ENCODE data around the gene BCL10. TPM values are rescaled to one million over a fixed set of nuclear protein-coding genes. Genes with fewer than 3 reads are reported as not detected.

The BCL10 gene
- total RNA-seq, 1 experiment from 2014 or later, result 33.8 TPM

DNA sequence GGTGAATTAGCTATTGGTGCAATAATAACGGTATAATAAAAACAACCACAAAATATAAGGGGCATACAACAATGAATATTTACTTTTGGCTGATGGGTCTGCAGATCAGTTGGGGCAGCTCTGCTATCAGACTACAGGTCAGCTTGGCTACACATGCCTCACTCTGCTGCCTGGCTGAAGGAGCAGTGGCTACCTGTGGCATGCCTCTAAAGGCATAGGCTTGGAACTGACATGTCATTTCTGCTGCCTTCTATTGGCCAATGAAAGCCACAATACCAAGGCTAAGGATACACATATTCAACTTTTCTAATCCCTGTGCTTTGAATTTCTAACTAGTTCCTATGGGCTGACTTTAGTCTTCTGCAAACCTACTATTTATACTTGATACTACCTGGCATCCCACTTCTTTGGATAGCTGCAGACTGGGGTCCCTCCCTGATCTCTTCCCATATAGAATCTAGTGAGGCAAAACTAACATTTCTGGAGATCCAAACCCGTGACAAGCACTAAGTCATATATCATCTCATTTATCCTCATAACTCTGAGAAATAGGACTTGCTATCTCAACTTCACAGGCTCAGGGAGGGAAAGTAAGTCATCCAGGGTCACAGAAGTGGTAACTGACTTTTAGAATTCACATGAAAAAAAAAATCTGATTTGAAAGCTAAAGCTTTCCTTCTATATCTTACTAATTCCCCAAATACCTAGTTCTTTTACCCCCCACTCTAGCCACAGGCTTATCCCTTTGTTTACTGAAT, 56.4 kb downstream of the BCL10 start (continued):
- TF ChIP-seq, protein P1, sequence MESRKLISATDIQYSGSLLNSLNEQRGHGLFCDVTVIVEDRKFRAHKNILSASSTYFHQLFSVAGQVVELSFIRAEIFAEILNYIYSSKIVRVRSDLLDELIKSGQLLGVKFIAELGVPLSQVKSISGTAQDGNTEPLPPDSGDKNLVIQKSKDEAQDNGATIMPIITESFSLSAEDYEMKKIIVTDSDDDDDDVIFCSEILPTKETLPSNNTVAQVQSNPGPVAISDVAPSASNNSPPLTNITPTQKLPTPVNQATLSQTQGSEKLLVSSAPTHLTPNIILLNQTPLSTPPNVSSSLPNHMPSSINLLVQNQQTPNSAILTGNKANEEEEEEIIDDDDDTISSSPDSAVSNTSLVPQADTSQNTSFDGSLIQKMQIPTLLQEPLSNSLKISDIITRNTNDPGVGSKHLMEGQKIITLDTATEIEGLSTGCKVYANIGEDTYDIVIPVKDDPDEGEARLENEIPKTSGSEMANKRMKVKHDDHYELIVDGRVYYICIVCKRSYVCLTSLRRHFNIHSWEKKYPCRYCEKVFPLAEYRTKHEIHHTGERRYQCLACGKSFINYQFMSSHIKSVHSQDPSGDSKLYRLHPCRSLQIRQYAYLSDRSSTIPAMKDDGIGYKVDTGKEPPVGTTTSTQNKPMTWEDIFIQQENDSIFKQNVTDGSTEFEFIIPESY (IDR thresholded peaks at IDR 0.05; ENCODE audit: extremely low read depth, insufficient replicate concordance, low read length), result no peak
- no peak for TF ChIP-seq ELF1 (IDR thresholded peaks at IDR 0.05; ENCODE audit: borderline replicate concordance, low read depth)
- TF ChIP-seq POLR2A (IDR thresholded peaks at IDR 0.05; ENCODE audit: borderline replicate concordance, extremely low read depth, insufficient read depth, insufficient read length), result no peak
- TF ChIP-seq EZH2phosphoT487 (IDR thresholded peaks at IDR 0.05; ENCODE audit: borderline replicate concordance), result no peak

DNA sequence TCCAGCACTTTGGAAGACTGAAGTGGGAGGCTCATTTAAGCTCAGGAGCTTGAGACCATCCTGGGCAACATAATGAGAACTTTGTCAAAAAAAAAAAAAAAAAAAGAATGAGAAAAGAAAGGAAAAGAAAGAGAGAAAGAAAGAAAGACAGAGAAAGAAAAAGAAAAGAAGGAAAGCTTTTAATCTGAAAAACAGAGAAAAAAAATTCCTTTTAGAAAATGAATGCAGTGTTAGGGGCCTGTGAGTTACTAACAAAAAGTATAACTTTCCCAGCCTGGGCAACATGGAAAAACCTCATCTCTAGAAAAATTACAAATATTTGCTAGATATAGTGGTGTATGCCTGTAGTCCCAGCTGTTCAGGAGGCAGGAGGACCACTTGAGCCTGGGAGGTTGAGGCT, 59.7 kb downstream of the BCL10 start:
- ChIA-PET RAD21 (ENCODE audit: low non-redundant PET in 1 of 2, low total read pairs in 2 of 2, uncharacterized antibody in 2 of 2, unreplicated experiment in 2 of 2) (no interaction called here), POLR2A (no interaction called here), CTCF (no interaction called here)
- no peaks in the 10 kb centered on the region for H3K79me2 ChIP-seq (ENCODE audit: insufficient read depth, low read length)
- no peaks in the 10 kb centered on the region for H3K27me3 ChIP-seq (ENCODE audit: insufficient read depth, low read length)
- no peak overlapping the region for H2AFZ ChIP-seq (ENCODE audit: low read depth, low read length, poor library complexity, severe bottlenecking)
- intact Hi-C loops (cut with micrococcal nuclease), result no loop called here
- BruUV-seq (replicated peaks), result no TSS peak
- no peaks in the 10 kb centered on the region for H3K36me3 ChIP-seq (ENCODE audit: control insufficient read depth in 1 of 2, insufficient read depth in 2 of 2, low read length in 2 of 2)
- no peaks in the 10 kb centered on the region for H4K20me1 ChIP-seq (ENCODE audit: insufficient read depth)
- H3K9me2 ChIP-seq (ENCODE audit: insufficient read depth), result no peaks in the 10 kb centered on the region
- H3K4me1 ChIP-seq (ENCODE audit: control insufficient read depth in 1 of 2, insufficient read depth in 2 of 2, low read length in 2 of 2), result no peaks in the 10 kb centered on the region
- DNase-seq (ENCODE audit: low read depth, low spot score) (no peak), ATAC-seq (no peak)
- H3K4me3 ChIP-seq (replicated peaks in 1 of 2; ENCODE audit: low read depth in 1 of 2, low read length in 2 of 2), result no peak overlapping the region
- H3K27ac ChIP-seq (ENCODE audit: low read depth, low read length), result no peak overlapping the region
- H3K9ac ChIP-seq (ENCODE audit: low read length), result no peak overlapping the region
- H3K4me2 ChIP-seq (ENCODE audit: low read length), result no peak overlapping the region
- TF ChIP-seq SP1 (IDR thresholded peaks at IDR 0.05; ENCODE audit: low read depth) (no peak), TCF7L2 (IDR thresholded peaks at IDR 0.05; ENCODE audit: borderline replicate concordance, extremely low read depth, insufficient read depth, insufficient read length) (no peak), EGR1 (IDR thresholded peaks at IDR 0.05; ENCODE audit: low read depth) (no peak), CEBPB (IDR thresholded peaks at IDR 0.05; ENCODE audit: low read depth) (no peak)
- no peaks in the 10 kb centered on the region for H3K9me3 ChIP-seq (ENCODE audit: control insufficient read depth in 1 of 2, insufficient read depth in 1 of 2, low read depth in 1 of 2, low read length in 2 of 2)

Other genes with a start within 250 kb of the BCL10 start
- gene MCOLN3, start 228.1 kb downstream of the BCL10 start, total RNA-seq (2021; ENCODE audit: unreplicated experiment), result 10.7 TPM
- gene SYDE2, start 75.6 kb downstream of the BCL10 start, total RNA-seq (2021; ENCODE audit: unreplicated experiment), result 5.3 TPM
- 23.3 TPM for gene C1orf52, start 17.0 kb downstream of the BCL10 start, total RNA-seq (2021; ENCODE audit: unreplicated experiment)
- gene DDAH1, start 188.5 kb upstream of the BCL10 start, total RNA-seq (2021; ENCODE audit: unreplicated experiment), result 16.6 TPM

Measured in HCT116 (cell line).